Caco-2 (cell line): ENCODE results near the gene MRTFA. TPM values are rescaled to one million over a fixed set of nuclear protein-coding genes. Genes with fewer than 3 reads are reported as not detected.

Experiments used
- BruUV-seq: library from RNA; stranded (reverse); fragments of 400-500 nt; replicated peaks from 2 replicates; lab custom pipeline; 2021; lab: Mats Ljungman, UMichigan
- CTCF ChIA-PET: fragments of 300-600 bp; sonication (Branson Sonifier 250); formaldehyde crosslinking; loops from one replicate; lab custom pipeline; 2022; ENCODE audit warnings: antibody characterized with exemption; lab: Charles Lee
- POLR2A ChIA-PET: fragments of 300-600 bp; sonication (Branson Sonifier 250); formaldehyde crosslinking; loops from one replicate; lab custom pipeline; 2022; ENCODE audit warnings: antibody characterized with exemption; lab: Charles Lee
- DNase-seq, 2 experiments: peaks; one replicate each; pipeline versions ENCODE4 v3.0.0 to v3.0.0-alpha.2; 2020 to 2022
- H3K27me3 ChIP-seq: replicated peaks from 2 replicates; pipeline ENCODE4 v1.6.0; 2011; ENCODE audit warnings: low read length; ENCODE audit not compliant: control insufficient read depth, insufficient read depth
- H3K36me3 ChIP-seq: 2 replicates; pipeline ENCODE4 v1.5.1; 2011; ENCODE audit warnings: low read length; ENCODE audit not compliant: control insufficient read depth, insufficient read depth
- H3K4me1 ChIP-seq: fragments of 250-450 bp; sonication (Bioruptor Pico); 2 replicates; pipeline ENCODE4 v1.5.1; 2020; ENCODE audit warnings: mild to moderate bottlenecking
- H3K4me3 ChIP-seq: 2 replicates; pipeline ENCODE4 v1.5.1; 2011; ENCODE audit warnings: low read depth, mild to moderate bottlenecking, control low read depth, low read length
- H3K9me3 ChIP-seq: fragments of 250-450 bp; sonication (Bioruptor Pico); 2 replicates; pipeline ENCODE4 v1.5.1; 2020; ENCODE audit warnings: mild to moderate bottlenecking, moderate library complexity
- H3K27ac Mint-ChIP-seq: one replicate; pipeline ENCODE4 v1.8.0; 2022; ENCODE audit warnings: mixed read lengths; ENCODE audit not compliant: unreplicated experiment
- H3K27me3 Mint-ChIP-seq: one replicate; pipeline ENCODE4 v1.8.0; 2022; ENCODE audit warnings: mixed read lengths; ENCODE audit not compliant: insufficient read depth, unreplicated experiment
- H3K36me3 Mint-ChIP-seq: one replicate; pipeline ENCODE4 v1.8.0; 2022; ENCODE audit warnings: mild to moderate bottlenecking, mixed read lengths; ENCODE audit not compliant: insufficient read depth, unreplicated experiment
- H3K4me1 Mint-ChIP-seq: one replicate; pipeline ENCODE4 v1.8.0; 2022; ENCODE audit warnings: low read depth, mixed read lengths; ENCODE audit not compliant: unreplicated experiment
- H3K4me3 Mint-ChIP-seq: one replicate; pipeline ENCODE4 v1.8.0; 2022; ENCODE audit warnings: mild to moderate bottlenecking, moderate library complexity, mixed read lengths; ENCODE audit not compliant: unreplicated experiment
- H3K9me3 Mint-ChIP-seq: one replicate; pipeline ENCODE4 v1.8.0; 2022; ENCODE audit warnings: mixed read lengths; ENCODE audit not compliant: unreplicated experiment
- CTCF ChIP-seq, 2 experiments: fragments of 200-600 bp in 1 of 2; IDR thresholded peaks; 1 replicate in 1 of 2; 2 replicates in 1 of 2; pipeline versions ENCODE4 v1.5.1 to v1.8.0; 2011 to 2022; ENCODE audit warnings: antibody characterized with exemption in 1 of 2, control low read depth in 1 of 2, inconsistent platforms in 1 of 2, low read depth in 1 of 2, low read length in 1 of 2, mild to moderate bottlenecking in 1 of 2, moderate library complexity in 1 of 2; ENCODE audit not compliant: insufficient read depth in 1 of 2, severe bottlenecking in 1 of 2, unreplicated experiment in 1 of 2
- intact Hi-C: fragments of 100-400 bp; cut with micrococcal nuclease; formaldehyde crosslinking; loops from one replicate; pipeline ENCODE4 v1.10.0; 2022; ENCODE audit not compliant: unreplicated experiment
- total RNA-seq: library from RNA; stranded (reverse); gene quantifications from 2 replicates; pipeline ENCODE4 v1.2.3, GENCODE V29; 2022

Gene MRTFA
- total RNA-seq, 1 experiment from 2014 or later = 38.7 TPM

DNA sequence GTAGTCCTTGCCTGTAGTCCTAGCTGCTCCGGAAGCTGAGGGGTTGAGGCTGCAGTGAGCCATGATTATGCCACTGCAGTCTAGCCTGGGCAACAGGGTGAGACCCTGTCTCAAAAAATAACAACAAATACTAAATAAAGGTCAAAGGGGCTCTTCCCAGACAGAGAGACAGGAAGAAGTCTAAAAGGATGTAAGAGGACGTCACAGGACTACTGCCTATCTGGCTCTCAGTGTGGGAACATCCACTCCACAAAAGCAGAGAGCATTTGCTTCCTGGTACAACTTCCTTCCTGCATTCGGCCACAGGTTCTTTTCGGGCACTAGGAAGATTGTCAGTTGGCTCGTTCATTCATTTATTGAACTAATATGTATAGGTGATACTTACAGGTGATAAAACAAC lies 155.5 kb downstream of the MRTFA start:
- no peak overlapping the region for H3K4me3 Mint-ChIP-seq
- H3K27me3 Mint-ChIP-seq = no peaks in the 10 kb centered on the region
- TF ChIP-seq CTCF (IDR thresholded peaks at IDR 0.05; ENCODE audit: insufficient read depth in 1 of 2, low read depth in 1 of 2, low read length in 1 of 2, severe bottlenecking in 1 of 2, unreplicated experiment in 1 of 2) = no peak
- Histone ChIP-seq H3K9me3 (no peaks in the 10 kb centered on the region), H3K4me1 (peaks cover 21% of the 10 kb centered on the region), H3K4me3 (no peak overlapping the region), H3K27me3 (no peaks in the 10 kb centered on the region), H3K36me3 (no peaks in the 10 kb centered on the region)
- POLR2A ChIA-PET = no interaction called here
- CTCF ChIA-PET = no interaction called here
- no peaks in the 10 kb centered on the region for H3K9me3 Mint-ChIP-seq
- H3K27ac Mint-ChIP-seq = no peak overlapping the region
- peaks cover 19% of the 10 kb centered on the region for H3K36me3 Mint-ChIP-seq
- intact Hi-C loops = no loop called here
- H3K4me1 Mint-ChIP-seq = peaks cover 27% of the 10 kb centered on the region
- no peak for DNase-seq
- BruUV-seq = no TSS peak

GRCh38 chr22:40479887-40480538 lies 156.5 kb downstream of the MRTFA start:
- ChIA-PET CTCF (no interaction called here), POLR2A (no interaction called here)
- peaks cover 21% of the 10 kb centered on the region for H3K4me1 ChIP-seq
- no TSS peak for BruUV-seq
- Mint-ChIP-seq H3K36me3 (peaks cover 17% of the 10 kb centered on the region), H3K4me1 (peaks cover 24% of the 10 kb centered on the region), H3K27ac (no peak overlapping the region), H3K9me3 (no peaks in the 10 kb centered on the region), H3K4me3 (no peak overlapping the region), H3K27me3 (no peaks in the 10 kb centered on the region)
- no peak overlapping the region for H3K4me3 ChIP-seq
- intact Hi-C loops = no loop called here
- H3K9me3 ChIP-seq = no peaks in the 10 kb centered on the region
- H3K36me3 ChIP-seq = no peaks in the 10 kb centered on the region
- no peak for TF ChIP-seq CTCF (IDR thresholded peaks at IDR 0.05; ENCODE audit: insufficient read depth in 1 of 2, low read depth in 1 of 2, low read length in 1 of 2, severe bottlenecking in 1 of 2, unreplicated experiment in 1 of 2)
- H3K27me3 ChIP-seq = no peaks in the 10 kb centered on the region
- no peak for DNase-seq

DNA sequence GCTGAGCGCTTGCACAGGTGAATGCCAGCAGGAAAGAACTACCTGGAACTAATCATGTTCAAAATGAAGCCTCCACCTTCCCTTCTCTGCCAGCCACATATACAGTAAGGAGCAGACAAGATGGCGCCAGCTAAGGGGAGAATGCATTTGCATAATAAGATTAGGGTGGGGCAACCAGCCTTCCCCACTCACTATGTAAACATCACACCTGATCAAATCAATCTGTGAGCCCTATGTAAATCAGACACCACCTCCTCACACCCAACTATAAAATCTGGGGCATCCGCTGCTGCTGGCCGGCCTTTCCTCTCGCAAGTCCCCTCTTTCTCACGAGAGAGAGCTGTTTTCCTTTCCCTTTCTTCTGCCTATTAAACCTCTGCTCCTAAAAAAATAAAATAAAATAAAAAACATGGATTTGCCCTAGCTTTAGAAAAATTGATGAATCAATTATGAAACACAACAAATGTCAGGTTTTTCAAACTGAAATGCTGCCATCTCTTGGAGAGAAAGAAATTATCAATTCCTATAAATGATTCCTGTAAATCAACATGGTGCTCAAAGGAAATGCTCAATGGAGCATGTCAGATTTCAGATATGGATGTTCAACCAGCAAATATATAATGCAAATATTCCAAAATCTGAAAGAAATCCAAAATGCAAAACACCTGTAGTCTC lies 157.3 kb downstream of the MRTFA start:
- H3K4me3 ChIP-seq = no peak overlapping the region
- Mint-ChIP-seq H3K4me3 (no peak overlapping the region), H3K36me3 (peaks cover 15% of the 10 kb centered on the region), H3K27me3 (no peaks in the 10 kb centered on the region), H3K4me1 (peaks cover 22% of the 10 kb centered on the region), H3K9me3 (no peaks in the 10 kb centered on the region), H3K27ac (no peak overlapping the region)
- no peak for TF ChIP-seq CTCF (IDR thresholded peaks at IDR 0.05; ENCODE audit: insufficient read depth in 1 of 2, low read depth in 1 of 2, low read length in 1 of 2, severe bottlenecking in 1 of 2, unreplicated experiment in 1 of 2)
- intact Hi-C loops = no loop called here
- H3K4me1 ChIP-seq = peaks cover 21% of the 10 kb centered on the region
- POLR2A ChIA-PET = no interaction called here
- no peaks in the 10 kb centered on the region for H3K9me3 ChIP-seq
- H3K36me3 ChIP-seq = no peaks in the 10 kb centered on the region
- H3K27me3 ChIP-seq = no peaks in the 10 kb centered on the region
- no peak for DNase-seq
- BruUV-seq = no TSS peak
- CTCF ChIA-PET = no interaction called here
